Measurements from ENCODE around the gene SYT7.

- TF ChIP-seq CTCF (optimal IDR thresholded peaks at IDR 0.05 in 1 of 3, IDR thresholded peaks at IDR 0.05 in 1 of 3, conservative IDR thresholded peaks at IDR 0.05 in 1 of 3; ENCODE audit: extremely low read depth in 1 of 3, insufficient read depth in 2 of 3, low read length in 3 of 3) (no peak), EZH2 (IDR thresholded peaks at IDR 0.05; ENCODE audit: low read length) (no peak)
Observed at GRCh38 chr11:61541598-61541997, 39.3 kb downstream of the SYT7 start.
